Ovary (tissue), 3 donors: ENCODE results near the gene TLE2.

Experiments used
- EP300 ChIP-seq: sonication (generic); formaldehyde crosslinking; IDR thresholded peaks from one replicate; pipeline ENCODE4 v1.6.1; 2017; ENCODE audit warnings: antibody characterized with exemption
- POLR2A ChIP-seq: fragments of 450-650 bp; IDR thresholded peaks from one replicate; pipeline ENCODE4 v1.6.1; 2017; ENCODE audit warnings: antibody characterized with exemption, mild to moderate bottlenecking, moderate library complexity
- TF ChIP-seq, protein P1 (sequence below), 3 donors: fragments of 450-650 bp in 2 of 3; fragments of 200-600 bp in 1 of 3; IDR thresholded peaks; one replicate each; pipeline versions ENCODE4 v1.5.1 to v1.8.0; 2016 to 2022; ENCODE audit warnings: antibody characterized with exemption in 3 of 3, mild to moderate bottlenecking in 1 of 3
- donor health status: DM: no; HTN: no; CAD: no.

DNA sequence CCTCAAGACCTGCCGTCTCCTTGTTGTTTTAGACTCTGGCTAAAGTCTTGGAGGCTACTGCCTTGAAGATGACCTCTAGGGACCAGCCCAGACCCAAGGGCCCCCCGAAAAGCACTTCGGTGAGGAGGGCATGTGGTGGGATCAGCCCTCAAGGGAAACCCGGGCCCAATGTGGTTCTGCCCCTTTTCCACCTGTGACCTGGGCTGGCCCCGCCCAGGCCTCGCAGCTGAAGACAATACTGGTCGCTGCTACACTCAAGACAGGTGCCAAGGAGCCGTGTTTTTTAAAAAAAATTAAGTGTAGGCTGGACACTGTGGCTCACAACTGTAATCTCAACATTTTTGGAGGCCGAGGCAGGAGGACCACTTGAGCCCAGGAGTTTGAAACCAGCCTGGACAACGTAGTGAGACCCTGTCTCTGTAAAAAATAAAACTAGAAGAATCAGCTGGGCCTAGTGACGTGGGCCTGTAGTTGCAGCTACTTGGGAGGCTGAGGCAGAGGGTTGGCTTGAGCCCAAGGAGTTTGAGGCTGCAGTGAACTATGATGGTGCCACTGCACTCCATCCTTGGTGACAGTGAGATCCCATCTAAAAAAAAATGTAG is 50.8 kb downstream of the TLE2 start:
- TF ChIP-seq, protein P1, sequence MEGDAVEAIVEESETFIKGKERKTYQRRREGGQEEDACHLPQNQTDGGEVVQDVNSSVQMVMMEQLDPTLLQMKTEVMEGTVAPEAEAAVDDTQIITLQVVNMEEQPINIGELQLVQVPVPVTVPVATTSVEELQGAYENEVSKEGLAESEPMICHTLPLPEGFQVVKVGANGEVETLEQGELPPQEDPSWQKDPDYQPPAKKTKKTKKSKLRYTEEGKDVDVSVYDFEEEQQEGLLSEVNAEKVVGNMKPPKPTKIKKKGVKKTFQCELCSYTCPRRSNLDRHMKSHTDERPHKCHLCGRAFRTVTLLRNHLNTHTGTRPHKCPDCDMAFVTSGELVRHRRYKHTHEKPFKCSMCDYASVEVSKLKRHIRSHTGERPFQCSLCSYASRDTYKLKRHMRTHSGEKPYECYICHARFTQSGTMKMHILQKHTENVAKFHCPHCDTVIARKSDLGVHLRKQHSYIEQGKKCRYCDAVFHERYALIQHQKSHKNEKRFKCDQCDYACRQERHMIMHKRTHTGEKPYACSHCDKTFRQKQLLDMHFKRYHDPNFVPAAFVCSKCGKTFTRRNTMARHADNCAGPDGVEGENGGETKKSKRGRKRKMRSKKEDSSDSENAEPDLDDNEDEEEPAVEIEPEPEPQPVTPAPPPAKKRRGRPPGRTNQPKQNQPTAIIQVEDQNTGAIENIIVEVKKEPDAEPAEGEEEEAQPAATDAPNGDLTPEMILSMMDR (IDR thresholded peaks at IDR 0.05) = no peak
- TF ChIP-seq POLR2A = no peak
- no peak for TF ChIP-seq EP300
